ENCODE measurements around the gene ABCA8. TPM values are rescaled to one million over a fixed set of nuclear protein-coding genes. Genes with fewer than 3 reads are reported as not detected.

ABCA8 gene
- total and polyA plus RNA-seq, 2 experiments from 2014 or later: not detected

GRCh38 chr17:68861602-68862001, 93.6 kb downstream of the ABCA8 start (continued):
- no peak for TF ChIP-seq EZH2phosphoT487 (IDR thresholded peaks at IDR 0.05; ENCODE audit: unreplicated experiment)
- no peak for TF ChIP-seq STAT1 (IDR thresholded peaks at IDR 0.05; ENCODE audit: unreplicated experiment)
- TF ChIP-seq CREB1 (CRISPR knock-in tag; IDR thresholded peaks at IDR 0.05; ENCODE audit: low read depth): no peak
- no peak for TF ChIP-seq REST (IDR thresholded peaks at IDR 0.05; ENCODE audit: unreplicated experiment)

- Mint-ChIP-seq H3K9me3 (peaks cover 3% of the 10 kb centered on the region), H3K4me1 (peaks cover 4% of the 10 kb centered on the region; the same call in 2 of the 3 replicates), H3K27ac (no peak overlapping the region), H3K4me3 (no peak overlapping the region), H3K36me3 (ENCODE audit: low read depth) (no peaks in the 10 kb centered on the region), H3K27me3 (ENCODE audit: insufficient read depth, low read depth, poor library complexity) (no peaks in the 10 kb centered on the region)
- H2AFZ ChIP-seq: no peak overlapping the region
- H3K4me2 ChIP-seq: no peak overlapping the region
- no peaks in the 10 kb centered on the region for H3K79me2 ChIP-seq (replicated peaks; ENCODE audit: insufficient read depth)
- ATAC-seq (no peak), DNase-seq (ENCODE audit: low spot score) (no peak)
- H3K27ac ChIP-seq (ENCODE audit: low read depth): no peak overlapping the region
- H3K4me3 ChIP-seq: no peak overlapping the region
- no peaks in the 10 kb centered on the region for H3F3A ChIP-seq (replicated peaks; ENCODE audit: low read depth)
- no peaks in the 10 kb centered on the region for H4K20me1 ChIP-seq (replicated peaks; ENCODE audit: insufficient read depth)
- 0 out of 2 replicates have a peak, but pooled peaks cover 6% of the 10 kb centered on the region for H3K36me3 ChIP-seq (ENCODE audit: insufficient read depth)
- no peaks in the 10 kb centered on the region for H3K27me3 ChIP-seq (ENCODE audit: insufficient read depth)
- H3K9me2 ChIP-seq (ENCODE audit: insufficient read depth): peaks cover 9% of the 10 kb centered on the region; the same call in 1 of the 2 replicates
- H3K4me1 ChIP-seq (ENCODE audit: insufficient read depth): no peaks in the 10 kb centered on the region
- TF ChIP-seq JUNB (IDR thresholded peaks at IDR 0.05; ENCODE audit: unreplicated experiment) (no peak), NANOG (IDR thresholded peaks at IDR 0.05; ENCODE audit: borderline replicate concordance) (no peak), REST (IDR thresholded peaks at IDR 0.05; ENCODE audit: unreplicated experiment) (no peak), ZNF331 (CRISPR knock-in tag; IDR thresholded peaks at IDR 0.05; ENCODE audit: low read depth) (no peak), POLR2AphosphoS5 (IDR thresholded peaks at IDR 0.05; ENCODE audit: low read depth) (no peak), STAT1 (IDR thresholded peaks at IDR 0.05; ENCODE audit: unreplicated experiment) (no peak), ZNF462 (CRISPR knock-in tag; IDR thresholded peaks at IDR 0.05) (no peak), ZNF114 (CRISPR knock-in tag; IDR thresholded peaks at IDR 0.05) (no peak)
- TF ChIP-seq, protein P1, sequence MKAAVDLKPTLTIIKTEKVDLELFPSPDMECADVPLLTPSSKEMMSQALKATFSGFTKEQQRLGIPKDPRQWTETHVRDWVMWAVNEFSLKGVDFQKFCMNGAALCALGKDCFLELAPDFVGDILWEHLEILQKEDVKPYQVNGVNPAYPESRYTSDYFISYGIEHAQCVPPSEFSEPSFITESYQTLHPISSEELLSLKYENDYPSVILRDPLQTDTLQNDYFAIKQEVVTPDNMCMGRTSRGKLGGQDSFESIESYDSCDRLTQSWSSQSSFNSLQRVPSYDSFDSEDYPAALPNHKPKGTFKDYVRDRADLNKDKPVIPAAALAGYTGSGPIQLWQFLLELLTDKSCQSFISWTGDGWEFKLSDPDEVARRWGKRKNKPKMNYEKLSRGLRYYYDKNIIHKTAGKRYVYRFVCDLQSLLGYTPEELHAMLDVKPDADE (IDR thresholded peaks at IDR 0.05): no peak
Measured at GRCh38 chr17:68860941-68861340, 94.3 kb downstream of the ABCA8 start.

Data from GM23338 (cell line).